HEK293 (cell line): ENCODE data around the gene ADRA2C.

Experiments
- CTCF ChIA-PET: fragments of 350-600 bp; formaldehyde crosslinking; extraction: SDS; loops from one replicate; lab custom pipeline; 2021; ENCODE audit warnings: antibody characterized with exemption; lab: Yijun Ruan, JAX
- POLR2A ChIA-PET: fragments of 300-600 bp; formaldehyde crosslinking; extraction: SDS; loops from one replicate; lab custom pipeline; 2020; ENCODE audit warnings: antibody characterized with exemption, inconsistent platforms; lab: Yijun Ruan, JAX
- H3K27ac ChIP-seq: fragments of 200-500 bp; sonication (Bioruptor generic); 2 replicates; pipeline ENCODE4 v1.5.1; 2014; ENCODE audit warnings: low read depth, low read length, control low read depth, inconsistent platforms; ENCODE audit errors: extremely low read depth
- H3K36me3 ChIP-seq, 2 experiments: fragments of 200-500 bp in 1 of 2; sonication (Bioruptor generic) in 1 of 2; 1 replicate in 1 of 2; 2 replicates in 1 of 2; pipeline ENCODE4 v1.5.1; 2014 to 2017; ENCODE audit warnings: inconsistent platforms in 2 of 2, low read length in 2 of 2; ENCODE audit not compliant: control insufficient read depth in 2 of 2, insufficient read depth in 1 of 2
- H3K4me1 ChIP-seq: fragments of 200-500 bp; sonication (Bioruptor generic); 2 replicates; pipeline ENCODE4 v1.5.1; 2014; ENCODE audit warnings: mild to moderate bottlenecking, low read length, inconsistent platforms; ENCODE audit not compliant: control insufficient read depth, insufficient read depth
- H3K4me3 ChIP-seq: 2 replicates; pipeline ENCODE4 v1.5.1; 2011; ENCODE audit warnings: low read depth, mild to moderate bottlenecking, control low read depth, low read length, moderate library complexity
- H3K9me3 ChIP-seq: fragments of 200-500 bp; sonication (Bioruptor generic); 2 replicates; pipeline ENCODE4 v1.5.1; 2014; ENCODE audit warnings: low read depth, low read length, inconsistent platforms; ENCODE audit not compliant: control insufficient read depth, insufficient read depth
- AEBP2 ChIP-seq: fragments of 450-650 bp; formaldehyde crosslinking; IDR thresholded peaks from 2 replicates; pipeline ENCODE4 v1.5.1; 2016; ENCODE audit warnings: missing biosample characterization, missing genetic modification characterization, borderline replicate concordance
- MZF1 ChIP-seq: fragments of 450-650 bp; formaldehyde crosslinking; IDR thresholded peaks from 2 replicates; pipeline ENCODE4 v1.5.1; 2017; ENCODE audit warnings: missing biosample characterization, missing genetic modification characterization, borderline replicate concordance
- REPIN1 ChIP-seq: fragments of 450-650 bp; formaldehyde crosslinking; IDR thresholded peaks from 2 replicates; pipeline ENCODE4 v1.5.1; 2017; ENCODE audit warnings: missing biosample characterization, missing genetic modification characterization, low read depth
- SCRT1 ChIP-seq: fragments of 450-650 bp; formaldehyde crosslinking; IDR thresholded peaks from 2 replicates; pipeline ENCODE4 v1.5.1; 2016; ENCODE audit warnings: missing biosample characterization, missing genetic modification characterization, borderline replicate concordance
- SETDB1 ChIP-seq: IDR thresholded peaks from one replicate; pipeline ENCODE4 v1.6.1; 2017; ENCODE audit warnings: mild to moderate bottlenecking, low read length, moderate library complexity, mixed read lengths; ENCODE audit not compliant: insufficient read length
- SP2 ChIP-seq: fragments of 450-650 bp; formaldehyde crosslinking; IDR thresholded peaks from 2 replicates; pipeline ENCODE4 v1.5.1; 2016; ENCODE audit warnings: missing biosample characterization, missing genetic modification characterization
- TRIM28 ChIP-seq: IDR thresholded peaks from 2 replicates; pipeline ENCODE4 v1.6.1; 2011; ENCODE audit warnings: low read length, control low read depth, borderline replicate concordance
- ZFP3 ChIP-seq: fragments of 450-650 bp; formaldehyde crosslinking; IDR thresholded peaks from 2 replicates; pipeline ENCODE4 v1.5.1; 2016; ENCODE audit warnings: low read depth, missing biosample characterization, missing genetic modification characterization
- ZNF112 ChIP-seq: fragments of 450-650 bp; formaldehyde crosslinking; IDR thresholded peaks from 2 replicates; pipeline ENCODE4 v1.5.0; 2017; ENCODE audit warnings: missing biosample characterization, missing genetic modification characterization
- ZNF175 ChIP-seq: fragments of 450-650 bp; formaldehyde crosslinking; IDR thresholded peaks from 2 replicates; pipeline ENCODE4 v1.5.1; 2016; ENCODE audit warnings: missing biosample characterization, missing genetic modification characterization
- ZNF223 ChIP-seq: fragments of 450-650 bp; formaldehyde crosslinking; IDR thresholded peaks from 2 replicates; pipeline ENCODE4 v1.5.1; 2016; ENCODE audit warnings: missing biosample characterization, missing genetic modification characterization
- ZNF266 ChIP-seq: fragments of 450-650 bp; formaldehyde crosslinking; IDR thresholded peaks from 2 replicates; pipeline ENCODE4 v1.5.1; 2016; ENCODE audit warnings: missing biosample characterization, missing genetic modification characterization, low read depth
- ZNF335 ChIP-seq: fragments of 450-650 bp; formaldehyde crosslinking; conservative IDR thresholded peaks from 2 replicates; pipeline ENCODE4 v1.5.1; 2016; ENCODE audit warnings: missing biosample characterization, missing genetic modification characterization
- ZNF529 ChIP-seq: fragments of 450-650 bp; formaldehyde crosslinking; IDR thresholded peaks from 2 replicates; pipeline ENCODE4 v1.5.1; 2017; ENCODE audit warnings: missing genetic modification characterization, missing biosample characterization; ENCODE audit not compliant: insufficient replicate concordance
- ZNF549 ChIP-seq: fragments of 450-650 bp; IDR thresholded peaks from 2 replicates; pipeline ENCODE4 v1.5.1; 2018; ENCODE audit warnings: missing biosample characterization, missing genetic modification characterization, mild to moderate bottlenecking, inconsistent platforms, moderate library complexity
- ZNF558 ChIP-seq: fragments of 450-650 bp; formaldehyde crosslinking; IDR thresholded peaks from 2 replicates; pipeline ENCODE4 v1.5.1; 2016; ENCODE audit warnings: missing biosample characterization, missing genetic modification characterization
- ZNF580 ChIP-seq: fragments of 450-650 bp; formaldehyde crosslinking; IDR thresholded peaks from 2 replicates; pipeline ENCODE4 v1.5.1; 2016; ENCODE audit warnings: missing biosample characterization, missing genetic modification characterization
- ZNF585B ChIP-seq: fragments of 450-650 bp; formaldehyde crosslinking; IDR thresholded peaks from 2 replicates; pipeline ENCODE4 v1.5.1; 2016; ENCODE audit warnings: missing biosample characterization, missing genetic modification characterization
- ZNF621 ChIP-seq: fragments of 450-650 bp; formaldehyde crosslinking; IDR thresholded peaks from 2 replicates; pipeline ENCODE4 v1.5.1; 2017; ENCODE audit warnings: missing biosample characterization, missing genetic modification characterization
- ZNF624 ChIP-seq: fragments of 450-650 bp; formaldehyde crosslinking; IDR thresholded peaks from 2 replicates; pipeline ENCODE4 v1.5.1; 2017; ENCODE audit warnings: missing biosample characterization, missing genetic modification characterization
- ZNF658 ChIP-seq: fragments of 450-650 bp; formaldehyde crosslinking; IDR thresholded peaks from 2 replicates; pipeline ENCODE4; 2016; ENCODE audit warnings: missing biosample characterization, missing genetic modification characterization
- ZNF660 ChIP-seq: fragments of 450-650 bp; IDR thresholded peaks from 2 replicates; pipeline ENCODE4 v1.5.1; 2018; ENCODE audit warnings: missing biosample characterization, mild to moderate bottlenecking, missing genetic modification characterization
- ZNF692 ChIP-seq: fragments of 450-650 bp; formaldehyde crosslinking; IDR thresholded peaks from 2 replicates; pipeline ENCODE4 v1.5.1; 2016; ENCODE audit warnings: missing biosample characterization, missing genetic modification characterization
- ZNF785 ChIP-seq: fragments of 450-650 bp; formaldehyde crosslinking; IDR thresholded peaks from 2 replicates; pipeline ENCODE4 v1.5.1; 2016; ENCODE audit warnings: missing biosample characterization, missing genetic modification characterization
- ZNF791 ChIP-seq: fragments of 450-650 bp; formaldehyde crosslinking; IDR thresholded peaks from 2 replicates; pipeline ENCODE4 v1.5.1; 2016; ENCODE audit warnings: missing biosample characterization, missing genetic modification characterization
- TF ChIP-seq, protein P1 (sequence below): fragments of 450-650 bp; formaldehyde crosslinking; IDR thresholded peaks from 2 replicates; pipeline ENCODE4 v1.5.1; 2017; ENCODE audit warnings: missing biosample characterization, missing genetic modification characterization
- TF ChIP-seq, protein P2 (sequence below): fragments of 450-650 bp; formaldehyde crosslinking; optimal IDR thresholded peaks from 2 replicates; pipeline ENCODE3; 2016; ENCODE audit warnings: missing biosample characterization, mild to moderate bottlenecking, missing genetic modification characterization

The ADRA2C gene

GRCh38 chr4:3735196-3735595 lies 31.0 kb upstream of the ADRA2C start (continued):
- TF ChIP-seq ZNF692 (tag by site-specific recombination) (no peak), ZNF335 (tag by site-specific recombination) (no peak), ZNF621 (tag by site-specific recombination) (no peak), ZNF266 (tag by site-specific recombination) (no peak), ZNF175 (tag by site-specific recombination) (no peak), ZNF585B (tag by site-specific recombination) (no peak), TRIM28 (no peak)

- CTCF ChIA-PET: no interaction called here
- Histone ChIP-seq H3K4me1 (no peaks in the 10 kb centered on the region), H3K4me3 (no peak overlapping the region), H3K9me3 (no peaks in the 10 kb centered on the region), H3K36me3 (no peaks in the 10 kb centered on the region), H3K27ac (no peak overlapping the region)
- POLR2A ChIA-PET: no interaction called here
- TF ChIP-seq SETDB1 (peak; percentile 52), ZNF624 (tag by site-specific recombination) (peak; percentile 81; the same call in 1 of the 2 replicates), REPIN1 (no peak), TRIM28 (peak; percentile 55; the same call in 1 of the 2 replicates)
- TF ChIP-seq, all 188 proteins: peak for 3
Measured at GRCh38 chr4:3736290-3736689, 29.9 kb upstream of the ADRA2C start.

DNA sequence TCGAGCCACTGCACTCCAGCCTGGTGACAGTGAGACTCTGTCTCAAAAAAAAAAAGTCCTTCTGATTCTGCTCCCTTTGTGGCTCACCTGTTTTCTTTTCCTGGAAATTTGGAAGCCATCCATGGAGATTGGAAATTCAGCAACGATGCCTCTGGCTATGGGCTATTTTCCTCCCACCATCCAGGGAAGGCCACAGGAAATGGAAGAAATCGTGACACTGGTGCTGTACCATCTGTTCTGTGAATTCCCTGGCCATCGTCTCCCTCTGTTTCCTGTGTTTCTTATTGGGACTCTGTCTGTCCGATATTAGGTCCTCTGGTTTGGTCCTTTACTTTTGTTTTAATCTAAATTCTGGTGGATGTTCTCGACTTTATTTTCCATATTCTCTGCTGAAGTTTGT lies 29.4 kb upstream of the ADRA2C start:
- H3K27ac ChIP-seq: no peak overlapping the region
- no peaks in the 10 kb centered on the region for H3K4me1 ChIP-seq
- TF ChIP-seq ZNF580 (tag by site-specific recombination): no peak
- TF ChIP-seq ZNF112: no peak
- TF ChIP-seq ZNF791 (tag by site-specific recombination): no peak
- TF ChIP-seq ZNF549: no peak
- no peak for TF ChIP-seq SCRT1
- TF ChIP-seq, protein P1, sequence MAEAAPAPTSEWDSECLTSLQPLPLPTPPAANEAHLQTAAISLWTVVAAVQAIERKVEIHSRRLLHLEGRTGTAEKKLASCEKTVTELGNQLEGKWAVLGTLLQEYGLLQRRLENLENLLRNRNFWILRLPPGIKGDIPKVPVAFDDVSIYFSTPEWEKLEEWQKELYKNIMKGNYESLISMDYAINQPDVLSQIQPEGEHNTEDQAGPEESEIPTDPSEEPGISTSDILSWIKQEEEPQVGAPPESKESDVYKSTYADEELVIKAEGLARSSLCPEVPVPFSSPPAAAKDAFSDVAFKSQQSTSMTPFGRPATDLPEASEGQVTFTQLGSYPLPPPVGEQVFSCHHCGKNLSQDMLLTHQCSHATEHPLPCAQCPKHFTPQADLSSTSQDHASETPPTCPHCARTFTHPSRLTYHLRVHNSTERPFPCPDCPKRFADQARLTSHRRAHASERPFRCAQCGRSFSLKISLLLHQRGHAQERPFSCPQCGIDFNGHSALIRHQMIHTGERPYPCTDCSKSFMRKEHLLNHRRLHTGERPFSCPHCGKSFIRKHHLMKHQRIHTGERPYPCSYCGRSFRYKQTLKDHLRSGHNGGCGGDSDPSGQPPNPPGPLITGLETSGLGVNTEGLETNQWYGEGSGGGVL: no peak
- no peak for TF ChIP-seq ZFP3 (tag by site-specific recombination)
- TF ChIP-seq AEBP2: no peak
- TF ChIP-seq SP2: no peak
- no peak for TF ChIP-seq ZNF785 (tag by site-specific recombination)
- no peak for TF ChIP-seq ZNF658
- no peak for TF ChIP-seq ZNF660
- no peak for TF ChIP-seq MZF1 (tag by site-specific recombination)
- TF ChIP-seq ZNF223 (tag by site-specific recombination): no peak
- TF ChIP-seq ZNF558 (tag by site-specific recombination): no peak
- TF ChIP-seq, protein P2, sequence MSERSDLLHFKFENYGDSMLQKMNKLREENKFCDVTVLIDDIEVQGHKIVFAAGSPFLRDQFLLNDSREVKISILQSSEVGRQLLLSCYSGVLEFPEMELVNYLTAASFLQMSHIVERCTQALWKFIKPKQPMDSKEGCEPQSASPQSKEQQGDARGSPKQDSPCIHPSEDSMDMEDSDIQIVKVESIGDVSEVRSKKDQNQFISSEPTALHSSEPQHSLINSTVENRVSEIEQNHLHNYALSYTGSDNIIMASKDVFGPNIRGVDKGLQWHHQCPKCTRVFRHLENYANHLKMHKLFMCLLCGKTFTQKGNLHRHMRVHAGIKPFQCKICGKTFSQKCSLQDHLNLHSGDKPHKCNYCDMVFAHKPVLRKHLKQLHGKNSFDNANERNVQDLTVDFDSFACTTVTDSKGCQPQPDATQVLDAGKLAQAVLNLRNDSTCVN: no peak
- no peak for TF ChIP-seq ZNF529 (tag by site-specific recombination)
- no peaks in the 10 kb centered on the region for H3K9me3 ChIP-seq
- no peak overlapping the region for H3K4me3 ChIP-seq
- CTCF ChIA-PET: no interaction called here
- H3K36me3 ChIP-seq: no peaks in the 10 kb centered on the region
- POLR2A ChIA-PET: no interaction called here
